GM12878 (cell line): ENCODE measurements around the gene MYLK3. TPM values are rescaled to one million over a fixed set of nuclear protein-coding genes. Genes with fewer than 3 reads are reported as not detected.
"Not testable (repeated sequence)": the region's sequence is repeated elsewhere in the genome, so short reads cannot be mapped to it uniquely, and the experiment has no call there.

Experiments used
- ATAC-seq: fragments of 200-7000 bp; cut with Tn5 transposase; 3 replicates; pipeline ENCODE4 v1.9.1; 2020; ENCODE audit warnings: mild to moderate bottlenecking, moderate library complexity
- BruUV-seq: library from RNA; stranded (reverse); fragments of 400-500 nt; replicated peaks from 2 replicates; lab custom pipeline; 2021; lab: Mats Ljungman, UMichigan
- CTCF ChIA-PET: fragments of 300-600 bp; sonication (Branson Sonifier 250); formaldehyde crosslinking; extraction: SDS; loops from one replicate; lab custom pipeline; 2021; ENCODE audit warnings: inconsistent platforms; lab: Yijun Ruan, JAX
- POLR2A ChIA-PET: fragments of 350-600 bp; formaldehyde crosslinking; extraction: SDS; loops from one replicate; lab custom pipeline; 2021; ENCODE audit warnings: inconsistent platforms; lab: Charles Lee
- RAD21 ChIA-PET: fragments of 300-600 bp; sonication (Branson Sonifier 250); formaldehyde crosslinking; loops from one replicate; lab custom pipeline; 2023; ENCODE audit warnings: antibody characterized with exemption; ENCODE audit not compliant: unreplicated experiment; lab: Charles Lee
- SMC1A ChIA-PET: fragments of 300-600 bp; sonication (Branson Sonifier 250); formaldehyde crosslinking; loops from one replicate; lab custom pipeline; 2023; ENCODE audit not compliant: unreplicated experiment, uncharacterized antibody; lab: Charles Lee
- DNase-seq: peaks from one replicate; pipeline ENCODE4 v3.0.0-alpha.2; 2011; ENCODE audit warnings: low read depth, low spot score
- FAIRE-seq: peaks from 3 replicates; lab custom pipeline; 2011; peaks lifted over from hg19 to GRCh38; lab: Jason Lieb, UNC
- H2AFZ ChIP-seq: 2 replicates; pipeline ENCODE4 v1.6.0; 2011; ENCODE audit warnings: low read depth, low read length, control low read depth; ENCODE audit not compliant: control insufficient read depth
- H3K27ac ChIP-seq: 2 replicates; pipeline ENCODE4 v1.5.1; 2011; ENCODE audit warnings: control low read depth; ENCODE audit not compliant: control insufficient read depth, insufficient read depth
- H3K27me3 ChIP-seq, 2 experiments: replicated peaks in 1 of 2; 2 replicates each; pipeline versions ENCODE4 v1.6.0 to v1.6.1; 2011; ENCODE audit warnings: low read length in 1 of 2; ENCODE audit not compliant: control insufficient read depth in 2 of 2, insufficient read depth in 2 of 2
- H3K36me3 ChIP-seq, 2 experiments: 2 replicates each; pipeline ENCODE4 v1.5.1; 2011; ENCODE audit warnings: low read length in 1 of 2; ENCODE audit not compliant: control insufficient read depth in 2 of 2, insufficient read depth in 2 of 2
- H3K4me1 ChIP-seq: 2 replicates; pipeline ENCODE4 v1.6.1; 2011; ENCODE audit warnings: mild to moderate bottlenecking, low read length, moderate library complexity, mixed read lengths; ENCODE audit not compliant: control insufficient read depth, insufficient read depth
- H3K4me2 ChIP-seq: 2 replicates; pipeline ENCODE4 v1.6.0; 2011; ENCODE audit warnings: control low read depth; ENCODE audit not compliant: control insufficient read depth, insufficient read depth
- H3K4me3 ChIP-seq: fragments of 200-600 bp; sonication (generic); 2 replicates; pipeline ENCODE4 v1.5.1; 2016
- H3K79me2 ChIP-seq: 2 replicates; pipeline ENCODE4 v1.6.0; 2011; ENCODE audit warnings: low read length; ENCODE audit not compliant: control insufficient read depth, insufficient read depth
- H3K9ac ChIP-seq: 2 replicates; pipeline ENCODE4 v1.8.0; 2011; ENCODE audit warnings: low read length, control low read depth, mixed read lengths; ENCODE audit not compliant: control insufficient read depth, insufficient read depth
- H3K9me3 ChIP-seq: replicated peaks from 3 replicates; pipeline ENCODE4 v1.5.1; 2011; ENCODE audit warnings: mild to moderate bottlenecking, low read length; ENCODE audit not compliant: control insufficient read depth, insufficient read depth
- H4K20me1 ChIP-seq: 2 replicates; pipeline ENCODE4 v1.6.0; 2011; ENCODE audit not compliant: control insufficient read depth, insufficient read depth
- BHLHE40 ChIP-seq, 2 experiments: fragments of 450-650 bp in 1 of 2; IDR thresholded peaks; 2 replicates each; pipeline ENCODE4 v1.6.1; 2011 to 2017; ENCODE audit warnings: low read depth in 2 of 2, borderline replicate concordance in 1 of 2, improper control_type of control experiment in 1 of 2, low read length in 1 of 2, mild to moderate bottlenecking in 1 of 2
- STAT3 ChIP-seq: IDR thresholded peaks from 2 replicates; pipeline ENCODE4 v1.6.1; 2011; ENCODE audit warnings: low read depth, low read length, improper control_type of control experiment
- ZNF24 ChIP-seq: fragments of 450-650 bp; IDR thresholded peaks from 2 replicates; pipeline ENCODE4 v1.6.1; 2017; ENCODE audit warnings: antibody characterized with exemption, mild to moderate bottlenecking
- ZSCAN29 ChIP-seq: fragments of 450-650 bp; IDR thresholded peaks from 2 replicates; pipeline ENCODE4 v1.6.1; 2017; ENCODE audit warnings: mild to moderate bottlenecking, moderate library complexity
- WGBS: methylation state at CpG from one replicate; pipeline ENCODE4 v1.1.6; 2016; ENCODE audit warnings: low lambda C conversion rate; ENCODE audit not compliant: insufficient replicate concordance, insufficient coverage; ENCODE audit errors: missing lambda C conversion rate; 5-methylcytosine and 5-hydroxymethylcytosine counted together
- in situ Hi-C: fragments of 300-500 bp; cut with MboI; formaldehyde crosslinking; loops from 9 replicates; pipeline ENCODE4 v1.14.3; 2018; ENCODE audit warnings: mixed read lengths
- intact Hi-C: fragments of 100-400 bp; cut with micrococcal nuclease; formaldehyde crosslinking; loops from one replicate; pipeline ENCODE4 v1.14.2; 2022; ENCODE audit not compliant: unreplicated experiment
- polyA plus RNA-seq, 11 experiments: library from polyadenylated mRNA; depleted of rRNA in 4 of 11; unstranded in 6 of 11; stranded (reverse) in 5 of 11; fragments of >200 nt; fragmentation: Nextera tagmentation in 4 of 11; fragmentation: Illumina TruSeq in 1 of 11; extraction: Ambion mirVana in 4 of 11; extraction: Trizol in 1 of 11; gene quantifications; 1 replicate in 1 of 11; 2 replicates in 10 of 11; pipeline versions ENCODE4 v1.2.1 to v1.2.3, GENCODE V29; 2011 to 2016; ENCODE audit warnings: inconsistent platforms in 2 of 11, missing spikeins in 2 of 11, low read depth in 1 of 11
- total RNA-seq, 4 experiments: library from RNA; depleted of rRNA in 3 of 4; stranded (reverse); fragments of >200 nt in 3 of 4; fragmentation: Illumina TruSeq in 1 of 4; extraction: Trizol in 1 of 4; gene quantifications; 2 replicates each; pipeline versions ENCODE4 v1.2.1 to v1.2.3, GENCODE V29; 2013 to 2021

The MYLK3 gene
- total and polyA plus RNA-seq, 10 of the 15 experiments (the other 5 are each of a cell fraction or from before 2014, with no cell fraction given) = 0.02 to 0.46 (median 0.17) TPM

DNA sequence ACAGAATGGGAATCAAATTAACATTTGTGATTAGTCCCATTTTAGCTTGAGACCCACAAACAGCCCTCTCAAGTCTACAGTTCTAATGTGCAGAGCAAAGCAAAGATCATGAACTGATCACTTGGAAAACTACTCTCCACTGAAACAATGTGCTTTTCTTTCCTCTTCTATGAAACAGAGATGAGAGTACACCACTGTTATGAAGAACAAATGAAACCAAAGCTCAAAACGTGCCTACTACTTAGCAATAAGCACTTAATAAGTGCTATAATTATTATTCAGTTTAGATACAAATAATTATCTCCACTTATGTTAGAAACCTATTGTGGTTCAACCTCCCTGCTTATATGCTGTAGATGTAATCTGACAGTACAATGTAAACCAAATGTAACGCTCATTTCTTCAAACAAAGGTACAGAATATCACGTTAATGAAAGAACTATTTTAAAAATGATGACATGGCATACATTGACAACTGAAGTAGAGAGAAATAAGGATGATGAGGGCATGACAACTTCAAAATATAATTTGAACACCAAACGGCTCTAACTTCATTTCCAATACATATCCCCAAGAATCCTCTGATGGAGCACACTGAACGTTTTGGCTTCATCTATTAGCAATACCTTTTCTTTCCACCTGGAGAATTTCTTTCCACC lies 61.2 kb downstream of the MYLK3 start:
- FAIRE-seq = peak; percentile 47

DNA sequence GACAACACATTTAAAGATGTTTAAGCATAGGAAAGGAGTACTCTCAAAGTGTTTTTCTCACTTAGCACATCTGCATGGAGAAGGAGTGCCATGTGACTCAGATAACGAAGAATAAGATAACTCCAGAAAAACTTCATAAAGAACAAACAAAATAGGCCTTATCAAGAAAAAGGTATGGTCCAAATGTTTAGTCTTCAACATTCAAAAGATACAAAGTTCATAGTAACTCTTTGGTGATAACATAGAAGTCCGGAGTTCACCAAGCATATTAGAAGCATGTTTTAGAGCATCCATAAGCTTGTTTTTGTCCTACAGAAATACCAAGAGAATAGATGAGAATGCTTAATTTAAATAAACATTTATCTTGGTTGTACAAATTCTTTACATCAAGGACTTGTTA lies 66.3 kb downstream of the MYLK3 start:
- SMC1A ChIA-PET = interaction anchor here (0.6 to 1.2 kb wide), 4 partner anchors 8 to 141 kb away, joined by 3 to 5 read pairs (median 3); no protein-coding TSS in a partner anchor
- H3K4me3 ChIP-seq, in situ Hi-C loops, DNase-seq, ATAC-seq, H2AFZ ChIP-seq, H3K9ac ChIP-seq, H3K27me3 ChIP-seq, H3K4me1 ChIP-seq, H3K9me3 ChIP-seq, H3K4me2 ChIP-seq, FAIRE-seq, BruUV-seq, H3K27ac ChIP-seq, H4K20me1 ChIP-seq, intact Hi-C loops: not testable (repeated sequence)
- Histone ChIP-seq H3K79me2 (peaks cover 36% of the 10 kb centered on the region), H3K36me3 (peaks cover 2 to 18% of the 10 kb centered on the region in 2 experiments)
- POLR2A ChIA-PET = interaction anchor here (0.6 kb wide), 1 partner anchor 144 kb away, joined by 5 read pairs; no protein-coding TSS in a partner anchor
- CTCF ChIA-PET = interaction anchor here (2.2 to 6.6 kb wide), 2 partner anchors 7 to 10 kb away, joined by 6 to 69 read pairs; no protein-coding TSS in a partner anchor
- WGBS = 91% methylated on average over 2 of the region's 2 CpGs
- RAD21 ChIA-PET = interaction anchor here (1.2 kb wide), 1 partner anchor 10 kb away, joined by 3 read pairs; no protein-coding TSS in a partner anchor

More for the DNA sequence above, 61.2 kb downstream of the MYLK3 start:
- no peak for ATAC-seq
- H3K27me3 ChIP-seq = no peaks in the 10 kb centered on the region
- H2AFZ ChIP-seq = no peak overlapping the region
- POLR2A ChIA-PET = interaction anchor here (0.6 kb wide), 1 partner anchor 101 kb away, joined by 5 read pairs; no protein-coding TSS in a partner anchor
- DNase-seq = no peak
- BruUV-seq = no TSS peak
- H3K79me2 ChIP-seq = peaks cover 82% of the 10 kb centered on the region
- peak overlapping the region; percentile 74 for H3K4me3 ChIP-seq
- in situ Hi-C loops = no loop called here
- CTCF ChIA-PET = interaction anchor here (0.5 to 6.6 kb wide), 8 partner anchors 12 to 243 kb away, joined by 3 to 69 read pairs (median 3); no protein-coding TSS in a partner anchor
- RAD21 ChIA-PET = interaction anchor here (0.9 to 1.5 kb wide), 5 partner anchors 11 to 113 kb away, joined by 3 to 8 read pairs (median 3); no protein-coding TSS in a partner anchor
- H4K20me1 ChIP-seq = no peaks in the 10 kb centered on the region
- no peaks in the 10 kb centered on the region; the same call in 1 of the 2 replicates for H3K4me1 ChIP-seq
- H3K9me3 ChIP-seq = no peaks in the 10 kb centered on the region
- H3K4me2 ChIP-seq = peak overlapping the region; percentile 53
- no peak for TF ChIP-seq ZSCAN29
- no peak for TF ChIP-seq BHLHE40 (IDR thresholded peaks at IDR 0.05; ENCODE audit: borderline replicate concordance in 1 of 2, low read depth in 2 of 2, low read length in 1 of 2)
- peak; percentile 92 for TF ChIP-seq ZNF24
- no peak for TF ChIP-seq STAT3
- intact Hi-C loops = loop anchor here (5.0 kb wide), 2 partner anchors 105 to 435 kb away; no protein-coding TSS in a partner anchor
- H3K9ac ChIP-seq = no peak overlapping the region
- SMC1A ChIA-PET = interaction anchor here (0.6 to 1.5 kb wide), 10 partner anchors 12 to 232 kb away, joined by 3 to 18 read pairs (median 4); no protein-coding TSS in a partner anchor
- no peak overlapping the region for H3K27ac ChIP-seq
- 0 out of 4 replicates have a peak, but pooled peaks cover 0 to 5% of the 10 kb centered on the region in 2 experiments for H3K36me3 ChIP-seq
- WGBS = 61% methylated on average over 5 of the region's 5 CpGs
